ENCODE data around the gene MIEF1.

The MIEF1 gene

GRCh38 chr22:39534591-39535356, 32.7 kb downstream of the MIEF1 start:
- peak; percentile 66 for DNase-seq

GRCh38 chr22:39535357-39535725, 33.3 kb downstream of the MIEF1 start:
- DNase-seq: no peak
- in situ Hi-C loops (cut with HindIII; ENCODE audit: low pct_ligation_motif_present, low pct_unique_long_range_greater_than_20kb, low sequenced_read_pairs): no loop called here

More at GRCh38 chr22:39534591-39535356, 32.7 kb downstream of the MIEF1 start:
- in situ Hi-C loops (cut with HindIII; ENCODE audit: low pct_ligation_motif_present, low pct_unique_long_range_greater_than_20kb, low sequenced_read_pairs): no loop called here

- in situ Hi-C loops (cut with HindIII; ENCODE audit: low pct_ligation_motif_present, low pct_unique_long_range_greater_than_20kb, low sequenced_read_pairs): no loop called here
- no peak for DNase-seq
These were observed 33.9 kb downstream of the MIEF1 start for GRCh38 chr22:39535831-39536449.

GRCh38 chr22:39536711-39537110, 34.6 kb downstream of the MIEF1 start:
- in situ Hi-C loops (cut with HindIII; ENCODE audit: low pct_ligation_motif_present, low pct_unique_long_range_greater_than_20kb, low sequenced_read_pairs): no loop called here
- DNase-seq: no peak

- in situ Hi-C loops (cut with HindIII; ENCODE audit: low pct_ligation_motif_present, low pct_unique_long_range_greater_than_20kb, low sequenced_read_pairs): no loop called here
- no peak for DNase-seq
These were observed 35.9 kb downstream of the MIEF1 start for GRCh38 chr22:39537975-39538374.

GRCh38 chr22:39543095-39543494, 41.0 kb downstream of the MIEF1 start:
- DNase-seq: peak; percentile 44
- in situ Hi-C loops (cut with HindIII; ENCODE audit: low pct_ligation_motif_present, low pct_unique_long_range_greater_than_20kb, low sequenced_read_pairs): no loop called here

GRCh38 chr22:39545386-39546365, 43.6 kb downstream of the MIEF1 start:
- in situ Hi-C loops (cut with HindIII; ENCODE audit: low pct_ligation_motif_present, low pct_unique_long_range_greater_than_20kb, low sequenced_read_pairs): no loop called here
- peak; percentile 58 for DNase-seq

- DNase-seq: peak; percentile 28
- in situ Hi-C loops (cut with HindIII; ENCODE audit: low pct_ligation_motif_present, low pct_unique_long_range_greater_than_20kb, low sequenced_read_pairs): no loop called here
These were observed 44.9 kb downstream of the MIEF1 start for GRCh38 chr22:39546889-39547586.

GRCh38 chr22:39547587-39547947, 45.5 kb downstream of the MIEF1 start:
- DNase-seq: no peak
- in situ Hi-C loops (cut with HindIII; ENCODE audit: low pct_ligation_motif_present, low pct_unique_long_range_greater_than_20kb, low sequenced_read_pairs): no loop called here

GRCh38 chr22:39553429-39553828, 51.3 kb downstream of the MIEF1 start:
- DNase-seq: no peak
- in situ Hi-C loops (cut with HindIII; ENCODE audit: low pct_ligation_motif_present, low pct_unique_long_range_greater_than_20kb, low sequenced_read_pairs): loop anchor here (5.0 kb wide), 1 partner anchor 39 kb away; no protein-coding TSS in a partner anchor

GRCh38 chr22:39554151-39554550, 52.1 kb downstream of the MIEF1 start:
- no peak for DNase-seq
- in situ Hi-C loops (cut with HindIII; ENCODE audit: low pct_ligation_motif_present, low pct_unique_long_range_greater_than_20kb, low sequenced_read_pairs): loop anchor here (5.0 kb wide), 1 partner anchor 38 kb away; no protein-coding TSS in a partner anchor

- in situ Hi-C loops (cut with HindIII; ENCODE audit: low pct_ligation_motif_present, low pct_unique_long_range_greater_than_20kb, low sequenced_read_pairs): no loop called here
- peak; percentile 6 for DNase-seq
These were observed 55.1 kb downstream of the MIEF1 start for GRCh38 chr22:39556970-39557841.

- in situ Hi-C loops (cut with HindIII; ENCODE audit: low pct_ligation_motif_present, low pct_unique_long_range_greater_than_20kb, low sequenced_read_pairs): no loop called here
- no peak for DNase-seq
These were observed 56.2 kb downstream of the MIEF1 start for GRCh38 chr22:39558254-39558727.

GRCh38 chr22:39558950-39559349, 56.9 kb downstream of the MIEF1 start:
- no peak for DNase-seq
- in situ Hi-C loops (cut with HindIII; ENCODE audit: low pct_ligation_motif_present, low pct_unique_long_range_greater_than_20kb, low sequenced_read_pairs): no loop called here

- DNase-seq: peak; percentile 22
- in situ Hi-C loops (cut with HindIII; ENCODE audit: low pct_ligation_motif_present, low pct_unique_long_range_greater_than_20kb, low sequenced_read_pairs): no loop called here
These were observed 57.5 kb downstream of the MIEF1 start for GRCh38 chr22:39559456-39560105.

- in situ Hi-C loops (cut with HindIII; ENCODE audit: low pct_ligation_motif_present, low pct_unique_long_range_greater_than_20kb, low sequenced_read_pairs): no loop called here
- no peak for DNase-seq
These were observed 58.0 kb downstream of the MIEF1 start for GRCh38 chr22:39560127-39560526.
